ENCODE measurements around the gene MSX1.

- no peak for TF ChIP-seq CTCF (IDR thresholded peaks at IDR 0.05)
- TF ChIP-seq POLR2A (IDR thresholded peaks at IDR 0.05) = no peak
- TF ChIP-seq POLR2AphosphoS5 (IDR thresholded peaks at IDR 0.05; ENCODE audit: insufficient read depth in 1 of 2, low read depth in 1 of 2) = no peak
Observed at GRCh38 chr4:4823621-4824162, 35.8 kb upstream of the MSX1 start.
